Prostate gland (tissue), 2 donors: Measurements from ENCODE around the gene AGTRAP. TPM values are rescaled to one million over a fixed set of nuclear protein-coding genes. Genes with fewer than 3 reads are reported as not detected.
A peak's percentile ranks its signal among the peaks of the same experiment; 100 is the strongest.

Experiments
- DNase-seq: peaks from one replicate; pipeline ENCODE4 v3.0.0-alpha.2; 2019; ENCODE audit warnings: low spot score
- H3K27ac ChIP-seq, 2 donors: fragments of 200-600 bp; sonication (generic); 2 replicates each; pipeline ENCODE4 v1.5.1; 2017 to 2019
- H3K27me3 ChIP-seq: fragments of 200-600 bp; sonication (generic); replicated peaks from 2 replicates; pipeline ENCODE4 v1.5.1; 2019; ENCODE audit not compliant: insufficient read depth
- H3K36me3 ChIP-seq, 2 donors: fragments of 200-600 bp; sonication (generic); 1 replicate in 1 of 2; 2 replicates in 1 of 2; pipeline versions ENCODE4 v1.5.1 to v1.8.1; 2017 to 2019
- H3K4me1 ChIP-seq: fragments of 200-600 bp; sonication (generic); replicated peaks from 2 replicates; pipeline ENCODE4 v1.5.1; 2019
- H3K4me3 ChIP-seq, 2 donors: fragments of 200-600 bp; sonication (generic); 2 replicates each; pipeline ENCODE4 v1.5.1; 2017 to 2019
- H3K9me3 ChIP-seq: fragments of 200-600 bp; sonication (generic); 2 replicates; pipeline ENCODE4 v1.5.1; 2017
- POLR2A ChIP-seq: fragments of 450-650 bp; IDR thresholded peaks from one replicate; pipeline ENCODE4 v1.6.1; 2016; ENCODE audit warnings: antibody characterized with exemption, mild to moderate bottlenecking
- POLR2AphosphoS5 ChIP-seq: sonication (generic); formaldehyde crosslinking; IDR thresholded peaks from one replicate; pipeline ENCODE4 v1.6.1; 2017; ENCODE audit warnings: antibody characterized with exemption
- WGBS: methylation state at CpG from one replicate; pipeline ENCODE4 v1.1.5; 2018; 5-methylcytosine and 5-hydroxymethylcytosine counted together
- intact Hi-C: fragments of 100-400 bp; cut with DNase I; formaldehyde crosslinking; loops from one replicate; pipeline ENCODE4 v1.14.2; 2022
- total RNA-seq, 2 donors: library from RNA; depleted of rRNA; stranded (reverse); fragments of >200 nt; gene quantifications; one replicate each; pipeline ENCODE4 v1.1.0, GENCODE V29; 2016
- TF ChIP-seq, protein P1 (sequence below), 4 experiments: fragments of 200-600 bp in 2 of 4; fragments of 450-650 bp in 2 of 4; sonication (generic) in 2 of 4; IDR thresholded peaks; 1 replicate in 3 of 4; 2 replicates in 1 of 4; pipeline ENCODE4 v1.5.1; 2016 to 2019; ENCODE audit warnings: antibody characterized with exemption in 4 of 4, mild to moderate bottlenecking in 2 of 4, moderate library complexity in 2 of 4

The AGTRAP gene
- total RNA-seq, 2 donors from 2014 or later = 114 to 123 TPM

- H3K9me3 ChIP-seq = no peaks in the 10 kb centered on the region
- 92% methylated on average over 4 of the region's 4 CpGs for WGBS
- no peaks in the 10 kb centered on the region for H3K36me3 ChIP-seq
- H3K4me3 ChIP-seq = no peak overlapping the region
- H3K4me1 ChIP-seq = peaks cover 15% of the 10 kb centered on the region
- intact Hi-C loops = no loop called here
- TF ChIP-seq POLR2A (no peak), POLR2AphosphoS5 (no peak)
- TF ChIP-seq, protein P1, sequence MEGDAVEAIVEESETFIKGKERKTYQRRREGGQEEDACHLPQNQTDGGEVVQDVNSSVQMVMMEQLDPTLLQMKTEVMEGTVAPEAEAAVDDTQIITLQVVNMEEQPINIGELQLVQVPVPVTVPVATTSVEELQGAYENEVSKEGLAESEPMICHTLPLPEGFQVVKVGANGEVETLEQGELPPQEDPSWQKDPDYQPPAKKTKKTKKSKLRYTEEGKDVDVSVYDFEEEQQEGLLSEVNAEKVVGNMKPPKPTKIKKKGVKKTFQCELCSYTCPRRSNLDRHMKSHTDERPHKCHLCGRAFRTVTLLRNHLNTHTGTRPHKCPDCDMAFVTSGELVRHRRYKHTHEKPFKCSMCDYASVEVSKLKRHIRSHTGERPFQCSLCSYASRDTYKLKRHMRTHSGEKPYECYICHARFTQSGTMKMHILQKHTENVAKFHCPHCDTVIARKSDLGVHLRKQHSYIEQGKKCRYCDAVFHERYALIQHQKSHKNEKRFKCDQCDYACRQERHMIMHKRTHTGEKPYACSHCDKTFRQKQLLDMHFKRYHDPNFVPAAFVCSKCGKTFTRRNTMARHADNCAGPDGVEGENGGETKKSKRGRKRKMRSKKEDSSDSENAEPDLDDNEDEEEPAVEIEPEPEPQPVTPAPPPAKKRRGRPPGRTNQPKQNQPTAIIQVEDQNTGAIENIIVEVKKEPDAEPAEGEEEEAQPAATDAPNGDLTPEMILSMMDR (IDR thresholded peaks at IDR 0.05) = no peak
- no peak for DNase-seq
- no peak overlapping the region for H3K27ac ChIP-seq
- no peaks in the 10 kb centered on the region for H3K27me3 ChIP-seq
Observed at GRCh38 chr1:11727119-11727518, 8.8 kb upstream of the AGTRAP start.

DNA sequence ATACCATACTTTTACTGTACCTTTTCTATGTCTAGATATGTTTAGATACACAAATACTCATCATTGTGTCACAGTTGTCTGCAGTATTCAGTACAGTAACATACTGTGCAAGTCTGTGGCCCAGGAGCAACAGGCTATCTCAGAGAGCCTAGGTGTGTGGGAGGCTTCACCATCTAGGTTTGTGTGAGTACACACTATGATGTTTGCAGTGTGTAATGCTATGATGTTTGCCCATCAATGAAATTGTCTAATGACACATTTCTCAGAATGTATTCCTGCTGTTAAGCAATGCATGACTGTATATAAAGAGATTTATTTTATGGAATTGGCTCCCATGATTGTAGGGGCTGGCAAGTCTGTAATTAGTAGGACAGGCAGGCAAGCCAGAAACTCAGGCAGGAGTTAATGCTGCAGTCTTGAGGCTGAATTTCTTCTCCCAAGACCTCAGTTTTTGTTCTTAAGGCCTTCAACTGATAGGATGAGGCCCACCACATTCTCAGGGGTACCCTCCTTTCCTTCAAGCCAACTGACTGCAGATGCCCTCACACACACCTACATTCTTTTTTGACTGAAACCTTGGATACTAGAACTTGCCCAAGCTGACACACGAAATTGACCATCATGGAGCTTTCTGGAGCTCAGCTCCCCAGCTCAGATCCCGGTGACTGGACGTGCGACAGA lies 7.7 kb upstream of the AGTRAP start:
- Histone ChIP-seq H3K27ac (no peak overlapping the region), H3K36me3 (no peaks in the 10 kb centered on the region), H3K27me3 (no peaks in the 10 kb centered on the region), H3K9me3 (no peaks in the 10 kb centered on the region), H3K4me3 (no peak overlapping the region), H3K4me1 (peaks cover 20% of the 10 kb centered on the region)
- no peak for DNase-seq
- WGBS = 96% methylated on average over 4 of the region's 4 CpGs
- TF ChIP-seq POLR2AphosphoS5 = peak; percentile 11
- TF ChIP-seq, protein P1 (IDR thresholded peaks at IDR 0.05) = no peak
- intact Hi-C loops = no loop called here

- Histone ChIP-seq H3K9me3 (no peaks in the 10 kb centered on the region), H3K36me3 (no peaks in the 10 kb centered on the region), H3K4me1 (peaks cover 20% of the 10 kb centered on the region), H3K4me3 (no peak overlapping the region), H3K27me3 (no peaks in the 10 kb centered on the region), H3K27ac (no peak overlapping the region)
- intact Hi-C loops = no loop called here
- no peak for TF ChIP-seq POLR2AphosphoS5
- TF ChIP-seq POLR2A = no peak
- TF ChIP-seq, protein P1 (IDR thresholded peaks at IDR 0.05) = no peak
- WGBS = 94% methylated on average over 11 of the region's 11 CpGs
- DNase-seq = no peak
Observed at GRCh38 chr1:11729155-11729497, 6.8 kb upstream of the AGTRAP start.

GRCh38 chr1:11729498-11730428 lies 6.2 kb upstream of the AGTRAP start:
- H3K9me3 ChIP-seq = no peaks in the 10 kb centered on the region
- H3K27me3 ChIP-seq = no peaks in the 10 kb centered on the region
- H3K36me3 ChIP-seq = no peaks in the 10 kb centered on the region
- intact Hi-C loops = no loop called here
- DNase-seq = no peak
- WGBS = 68% methylated on average over 26 of the region's 26 CpGs
- no peak for TF ChIP-seq POLR2A
- TF ChIP-seq POLR2AphosphoS5 = no peak
- TF ChIP-seq, protein P1 (IDR thresholded peaks at IDR 0.05) = no peak
- H3K4me3 ChIP-seq = no peak overlapping the region
- H3K27ac ChIP-seq = peak overlapping the region in 1 of 2 donors; percentile 92
- H3K4me1 ChIP-seq = peaks cover 20% of the 10 kb centered on the region
